B cell (primary cell): ENCODE results near the gene SYNE1.

Experiments
- EZH2 ChIP-seq: IDR thresholded peaks from 2 replicates; pipeline ENCODE4 v1.6.1; 2012; ENCODE audit warnings: borderline replicate concordance, low read depth, mild to moderate bottlenecking, moderate library complexity, low read length; ENCODE audit not compliant: insufficient read depth, poor library complexity, severe bottlenecking
- TF ChIP-seq, protein P1 (sequence below): fragments of 200-600 bp; IDR thresholded peaks from one replicate; pipeline ENCODE4 v1.8.0; 2022; ENCODE audit warnings: antibody characterized with exemption, mild to moderate bottlenecking

DNA sequence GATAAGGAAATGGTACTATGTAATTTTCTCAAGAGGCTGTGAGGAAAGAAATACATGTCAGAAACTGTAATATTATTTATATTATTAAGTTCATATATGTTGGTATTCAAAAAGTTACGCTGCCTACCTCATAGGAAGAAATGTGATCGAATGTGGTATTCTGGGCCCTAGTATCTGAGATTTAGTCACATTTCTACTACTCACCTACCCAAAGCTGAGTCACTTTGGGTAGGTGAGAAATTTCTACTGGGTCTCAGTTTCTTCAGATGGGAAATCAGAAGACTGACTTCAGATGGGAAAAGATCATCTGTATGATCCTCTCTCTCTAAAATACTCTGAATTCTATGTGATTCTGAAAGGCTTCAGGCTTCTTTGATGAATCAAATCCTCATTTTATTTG is 411.0 kb downstream of the SYNE1 start:
- TF ChIP-seq EZH2, result no peak
- TF ChIP-seq, protein P1, sequence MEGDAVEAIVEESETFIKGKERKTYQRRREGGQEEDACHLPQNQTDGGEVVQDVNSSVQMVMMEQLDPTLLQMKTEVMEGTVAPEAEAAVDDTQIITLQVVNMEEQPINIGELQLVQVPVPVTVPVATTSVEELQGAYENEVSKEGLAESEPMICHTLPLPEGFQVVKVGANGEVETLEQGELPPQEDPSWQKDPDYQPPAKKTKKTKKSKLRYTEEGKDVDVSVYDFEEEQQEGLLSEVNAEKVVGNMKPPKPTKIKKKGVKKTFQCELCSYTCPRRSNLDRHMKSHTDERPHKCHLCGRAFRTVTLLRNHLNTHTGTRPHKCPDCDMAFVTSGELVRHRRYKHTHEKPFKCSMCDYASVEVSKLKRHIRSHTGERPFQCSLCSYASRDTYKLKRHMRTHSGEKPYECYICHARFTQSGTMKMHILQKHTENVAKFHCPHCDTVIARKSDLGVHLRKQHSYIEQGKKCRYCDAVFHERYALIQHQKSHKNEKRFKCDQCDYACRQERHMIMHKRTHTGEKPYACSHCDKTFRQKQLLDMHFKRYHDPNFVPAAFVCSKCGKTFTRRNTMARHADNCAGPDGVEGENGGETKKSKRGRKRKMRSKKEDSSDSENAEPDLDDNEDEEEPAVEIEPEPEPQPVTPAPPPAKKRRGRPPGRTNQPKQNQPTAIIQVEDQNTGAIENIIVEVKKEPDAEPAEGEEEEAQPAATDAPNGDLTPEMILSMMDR, result no peak
